ENCODE results near the gene SDF2.
A peak's percentile ranks its signal among the peaks of the same experiment; 100 is the strongest.

SDF2 gene

GRCh38 chr17:28661635-28662526 is at the start of gene SDF2, which contains the start of gene SUPT6H:
TSS of gene SDF2 (minus strand) at chr17:28661906. CDS start at chr17:28661876, 30 bp downstream.
TSS of gene SUPT6H (plus strand) at chr17:28662205. CDS start at chr17:28673402, 11,197 bp downstream.
- DNase-seq (ENCODE audit: low read depth): peak; percentile 89

- DNase-seq (ENCODE audit: low read depth): peak; percentile 82
Measured at GRCh38 chr17:28710861-28711722, 49.4 kb upstream of the SDF2 start.

GRCh38 chr17:28707339-28707720 is 45.6 kb upstream of the SDF2 start:
- no peak for DNase-seq (ENCODE audit: low read depth)

GRCh38 chr17:28706471-28707338 is 45.0 kb upstream of the SDF2 start:
- no peak for DNase-seq (ENCODE audit: low read depth)

- DNase-seq (ENCODE audit: low read depth): no peak
Measured at GRCh38 chr17:28705728-28706334, 44.1 kb upstream of the SDF2 start.

- no peak for DNase-seq (ENCODE audit: low read depth)
Measured at GRCh38 chr17:28705074-28705659, 43.5 kb upstream of the SDF2 start.

GRCh38 chr17:28704219-28704858 is 42.6 kb upstream of the SDF2 start:
- no peak for DNase-seq (ENCODE audit: low read depth)

GRCh38 chr17:28703552-28704218 is 42.0 kb upstream of the SDF2 start:
- no peak for DNase-seq (ENCODE audit: low read depth)

GRCh38 chr17:28702752-28703150 is 41.0 kb upstream of the SDF2 start:
- DNase-seq (ENCODE audit: low read depth): no peak

GRCh38 chr17:28702026-28702751 is 40.5 kb upstream of the SDF2 start:
- no peak for DNase-seq (ENCODE audit: low read depth)

GRCh38 chr17:28700830-28701492 is 39.3 kb upstream of the SDF2 start:
- no peak for DNase-seq (ENCODE audit: low read depth)

GRCh38 chr17:28700278-28700677 is 38.6 kb upstream of the SDF2 start:
- no peak for DNase-seq (ENCODE audit: low read depth)

GRCh38 chr17:28698253-28698941 is 36.7 kb upstream of the SDF2 start:
- no peak for DNase-seq (ENCODE audit: low read depth)

- DNase-seq (ENCODE audit: low read depth): no peak
Measured at GRCh38 chr17:28693869-28694268, 32.2 kb upstream of the SDF2 start.

- DNase-seq (ENCODE audit: low read depth): no peak
Measured at GRCh38 chr17:28689011-28689410, 27.3 kb upstream of the SDF2 start.

- no peak for DNase-seq (ENCODE audit: low read depth)
Measured at GRCh38 chr17:28688481-28688880, 26.8 kb upstream of the SDF2 start.

GRCh38 chr17:28686296-28686695 is 24.6 kb upstream of the SDF2 start:
- no peak for DNase-seq (ENCODE audit: low read depth)

- no peak for DNase-seq (ENCODE audit: low read depth)
Measured at GRCh38 chr17:28685366-28685765, 23.7 kb upstream of the SDF2 start.
